H9 (cell line): ENCODE measurements around the gene SLC30A1. TPM values are rescaled to one million over a fixed set of nuclear protein-coding genes. Genes with fewer than 3 reads are reported as not detected.

Source experiments
- DNase-seq: peaks from one replicate; pipeline ENCODE4 v3.0.0-alpha.2; 2017
- H2AFZ ChIP-seq: one replicate; pipeline ENCODE4 v1.6.1; 2013; ENCODE audit warnings: mild to moderate bottlenecking, low read length, control low read depth, moderate library complexity
- H2AK5ac ChIP-seq: 2 replicates; pipeline ENCODE4 v1.6.1; 2013; ENCODE audit warnings: low read length, control low read depth, mixed read lengths; ENCODE audit not compliant: insufficient read length
- H2BK120ac ChIP-seq: one replicate; pipeline ENCODE4 v1.6.1; 2013; ENCODE audit warnings: low read depth, mild to moderate bottlenecking, low read length, control low read depth, inconsistent platforms; ENCODE audit not compliant: poor library complexity, severe bottlenecking
- H2BK12ac ChIP-seq: 2 replicates; pipeline ENCODE4 v1.6.1; 2013; ENCODE audit warnings: low read length, control low read depth, mixed read lengths, low read depth; ENCODE audit not compliant: insufficient read length
- H2BK15ac ChIP-seq: 2 replicates; pipeline ENCODE4 v1.6.1; 2013; ENCODE audit warnings: low read depth, low read length, control low read depth
- H2BK20ac ChIP-seq: one replicate; pipeline ENCODE4 v1.6.1; 2013; ENCODE audit warnings: low read depth, mild to moderate bottlenecking, low read length, control low read depth, inconsistent platforms; ENCODE audit not compliant: poor library complexity, severe bottlenecking
- H2BK5ac ChIP-seq: 2 replicates; pipeline ENCODE4 v1.6.1; 2013; ENCODE audit warnings: low read length, control low read depth, mixed read lengths; ENCODE audit not compliant: insufficient read length
- H3K14ac ChIP-seq: 2 replicates; pipeline ENCODE4 v1.6.1; 2013; ENCODE audit warnings: low read length, control low read depth; ENCODE audit not compliant: insufficient read depth
- H3K18ac ChIP-seq: 2 replicates; pipeline ENCODE4 v1.6.1; 2013; ENCODE audit warnings: low read depth, mild to moderate bottlenecking, mixed read lengths, low read length, control low read depth; ENCODE audit not compliant: insufficient read length
- H3K23ac ChIP-seq: 2 replicates; pipeline ENCODE4 v1.6.1; 2013; ENCODE audit warnings: low read length, control low read depth, mixed read lengths, low read depth; ENCODE audit not compliant: insufficient read length
- H3K23me2 ChIP-seq: 2 replicates; pipeline ENCODE4 v1.6.1; 2013; ENCODE audit warnings: low read depth, mild to moderate bottlenecking, mixed read lengths, low read length, control low read depth; ENCODE audit not compliant: insufficient read length, poor library complexity, severe bottlenecking
- H3K27ac ChIP-seq: 2 replicates; pipeline ENCODE4 v1.5.1; 2013; ENCODE audit warnings: low read length, control low read depth, mixed read lengths, low read depth; ENCODE audit not compliant: insufficient read length
- H3K27me3 ChIP-seq: 2 replicates; pipeline ENCODE4 v1.6.1; 2013; ENCODE audit warnings: low read length, control low read depth, inconsistent platforms; ENCODE audit not compliant: insufficient read depth
- H3K4ac ChIP-seq: 2 replicates; pipeline ENCODE4 v1.6.1; 2013; ENCODE audit warnings: low read depth, mild to moderate bottlenecking, control low read depth, inconsistent platforms, low read length, moderate library complexity
- H3K4me1 ChIP-seq: 2 replicates; pipeline ENCODE4 v1.6.1; 2013; ENCODE audit warnings: low read length, control low read depth, inconsistent platforms; ENCODE audit not compliant: insufficient read depth
- H3K4me2 ChIP-seq: 2 replicates; pipeline ENCODE4 v1.6.1; 2013; ENCODE audit warnings: low read length, control low read depth, mixed read lengths; ENCODE audit not compliant: insufficient read length, insufficient read depth
- H3K56ac ChIP-seq: 2 replicates; pipeline ENCODE4 v1.6.1; 2013; ENCODE audit warnings: low read depth, mild to moderate bottlenecking, mixed read lengths, low read length, control low read depth; ENCODE audit not compliant: insufficient read length
- H3K79me1 ChIP-seq: 2 replicates; pipeline ENCODE4 v1.6.1; 2013; ENCODE audit warnings: low read depth, mild to moderate bottlenecking, moderate library complexity, low read length, control low read depth, inconsistent platforms; ENCODE audit not compliant: insufficient read depth, poor library complexity, severe bottlenecking
- H3K79me2 ChIP-seq: 2 replicates; pipeline ENCODE4 v1.6.1; 2013; ENCODE audit warnings: low read length, control low read depth, inconsistent platforms; ENCODE audit not compliant: insufficient read depth
- H3K9ac ChIP-seq: 2 replicates; pipeline ENCODE4 v1.6.1; 2013; ENCODE audit warnings: low read length, control low read depth, mixed read lengths; ENCODE audit not compliant: insufficient read length; ENCODE audit errors: extremely low read depth
- H3K9me3 ChIP-seq: one replicate; pipeline ENCODE4 v1.6.1; 2013; ENCODE audit warnings: low read depth, low read length, inconsistent platforms; ENCODE audit not compliant: control insufficient read depth
- H3T11ph ChIP-seq: one replicate; pipeline ENCODE4 v1.6.1; 2013; ENCODE audit warnings: mild to moderate bottlenecking, low read length, control low read depth, inconsistent platforms
- H4K20me1 ChIP-seq: one replicate; pipeline ENCODE4 v1.6.1; 2013; ENCODE audit not compliant: control insufficient read depth, insufficient read length, insufficient read depth
- H4K5ac ChIP-seq: 2 replicates; pipeline ENCODE4 v1.6.1; 2013; ENCODE audit warnings: low read depth, mild to moderate bottlenecking, mixed read lengths, low read length, control low read depth; ENCODE audit not compliant: insufficient read length
- H4K8ac ChIP-seq: replicated peaks from 2 replicates; pipeline ENCODE4 v1.6.1; 2013; ENCODE audit warnings: low read length, control low read depth, mixed read lengths, low read depth; ENCODE audit not compliant: insufficient read length
- H4K91ac ChIP-seq: 2 replicates; pipeline ENCODE4 v1.6.1; 2013; ENCODE audit warnings: low read depth, mild to moderate bottlenecking, moderate library complexity, mixed read lengths, low read length, control low read depth; ENCODE audit not compliant: insufficient read length
- H3K27ac Mint-ChIP-seq, 3 experiments: 2 replicates in 2 of 3; 3 replicates in 1 of 3; pipeline ENCODE4 v1.8.0; 2020 to 2021; ENCODE audit warnings: mixed read lengths in 3 of 3, mild to moderate bottlenecking in 1 of 3, moderate library complexity in 1 of 3
- H3K27me3 Mint-ChIP-seq: 2 replicates; pipeline ENCODE4 v1.8.0; 2021; ENCODE audit warnings: low read depth, mild to moderate bottlenecking, moderate library complexity, mixed read lengths
- H3K36me3 Mint-ChIP-seq, 3 experiments: 2 replicates in 2 of 3; 3 replicates in 1 of 3; pipeline ENCODE4 v1.8.0; 2020 to 2021; ENCODE audit warnings: low read depth in 3 of 3, mixed read lengths in 3 of 3; ENCODE audit not compliant: insufficient read depth in 1 of 3
- H3K4me1 Mint-ChIP-seq, 2 experiments: 2 replicates each; pipeline ENCODE4 v1.8.0; 2020; ENCODE audit warnings: mixed read lengths in 2 of 2
- H3K4me3 Mint-ChIP-seq, 2 experiments: 2 replicates in 1 of 2; 3 replicates in 1 of 2; pipeline ENCODE4 v1.8.0; 2020 to 2021; ENCODE audit warnings: mild to moderate bottlenecking in 2 of 2, mixed read lengths in 2 of 2, moderate library complexity in 1 of 2
- H3K9me3 Mint-ChIP-seq, 2 experiments: 2 replicates in 1 of 2; 3 replicates in 1 of 2; pipeline ENCODE4 v1.8.0; 2020; ENCODE audit warnings: mild to moderate bottlenecking in 2 of 2, mixed read lengths in 2 of 2, moderate library complexity in 1 of 2
- WGBS: extraction: QIAGEN DNeasy Blood & Tissue Kit; methylation state at CpG from one replicate; pipeline ENCODE4 v1.1.7; 2013; ENCODE audit warnings: missing lambda C conversion rate, low lambda C conversion rate, mixed read lengths; ENCODE audit not compliant: insufficient read length; ENCODE audit errors: extremely low coverage; 5-methylcytosine and 5-hydroxymethylcytosine counted together
- total RNA-seq: library from RNA; stranded (reverse); gene quantifications from 2 replicates; pipeline ENCODE4 v1.2.1, GENCODE V29; 2021
- TF ChIP-seq, protein P1 (sequence below): fragments of 200-600 bp; sonication (generic); conservative IDR thresholded peaks from 3 replicates; pipeline ENCODE4 v1.8.0; 2021; ENCODE audit warnings: antibody characterized with exemption, mild to moderate bottlenecking

SLC30A1 gene
- total RNA-seq, 1 experiment from 2014 or later: 17.1 TPM

GRCh38 chr1:211553549-211553948 lies 25.4 kb downstream of the SLC30A1 start:
- Histone ChIP-seq H2BK120ac (no peak overlapping the region), H3K4me2 (no peak overlapping the region), H4K91ac (no peak overlapping the region), H2AFZ (no peak overlapping the region), H2AK5ac (no peak overlapping the region), H3K79me1 (no peaks in the 10 kb centered on the region), H3K56ac (no peak overlapping the region), H3K9me3 (no peaks in the 10 kb centered on the region), H3K23me2 (no peaks in the 10 kb centered on the region), H3K18ac (no peak overlapping the region), H3K9ac (no peak overlapping the region), H3T11ph (no peak overlapping the region), H3K4ac (no peak overlapping the region), H4K5ac (no peak overlapping the region), H3K14ac (no peak overlapping the region), H4K20me1 (no peaks in the 10 kb centered on the region), H3K79me2 (no peaks in the 10 kb centered on the region), H3K27ac (no peak overlapping the region), H2BK15ac (no peak overlapping the region), H3K23ac (no peak overlapping the region), H2BK12ac (no peak overlapping the region), H2BK5ac (no peak overlapping the region), H2BK20ac (no peak overlapping the region), H4K8ac (no peak overlapping the region), H3K4me1 (no peaks in the 10 kb centered on the region), H3K27me3 (no peaks in the 10 kb centered on the region)
- H3K4me3 Mint-ChIP-seq: no peak overlapping the region
- H3K27me3 Mint-ChIP-seq: no peaks in the 10 kb centered on the region; the same call in 1 of the 2 replicates
- H3K4me1 Mint-ChIP-seq: no peaks in the 10 kb centered on the region; a peak in 1 of 4 replicates
- WGBS: no CpG with 5 or more reads among the region's 2 CpGs
- no peaks in the 10 kb centered on the region for H3K36me3 Mint-ChIP-seq
- H3K9me3 Mint-ChIP-seq: no peaks in the 10 kb centered on the region
- no peak overlapping the region for H3K27ac Mint-ChIP-seq
- TF ChIP-seq, protein P1, sequence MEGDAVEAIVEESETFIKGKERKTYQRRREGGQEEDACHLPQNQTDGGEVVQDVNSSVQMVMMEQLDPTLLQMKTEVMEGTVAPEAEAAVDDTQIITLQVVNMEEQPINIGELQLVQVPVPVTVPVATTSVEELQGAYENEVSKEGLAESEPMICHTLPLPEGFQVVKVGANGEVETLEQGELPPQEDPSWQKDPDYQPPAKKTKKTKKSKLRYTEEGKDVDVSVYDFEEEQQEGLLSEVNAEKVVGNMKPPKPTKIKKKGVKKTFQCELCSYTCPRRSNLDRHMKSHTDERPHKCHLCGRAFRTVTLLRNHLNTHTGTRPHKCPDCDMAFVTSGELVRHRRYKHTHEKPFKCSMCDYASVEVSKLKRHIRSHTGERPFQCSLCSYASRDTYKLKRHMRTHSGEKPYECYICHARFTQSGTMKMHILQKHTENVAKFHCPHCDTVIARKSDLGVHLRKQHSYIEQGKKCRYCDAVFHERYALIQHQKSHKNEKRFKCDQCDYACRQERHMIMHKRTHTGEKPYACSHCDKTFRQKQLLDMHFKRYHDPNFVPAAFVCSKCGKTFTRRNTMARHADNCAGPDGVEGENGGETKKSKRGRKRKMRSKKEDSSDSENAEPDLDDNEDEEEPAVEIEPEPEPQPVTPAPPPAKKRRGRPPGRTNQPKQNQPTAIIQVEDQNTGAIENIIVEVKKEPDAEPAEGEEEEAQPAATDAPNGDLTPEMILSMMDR: no peak
- no peak for DNase-seq
